ENCODE data around the gene SLC38A4. TPM values are rescaled to one million over a fixed set of nuclear protein-coding genes. Genes with fewer than 3 reads are reported as not detected.

The SLC38A4 gene
- total RNA-seq, 1 donor from 2014 or later = 2.5 TPM

DNA sequence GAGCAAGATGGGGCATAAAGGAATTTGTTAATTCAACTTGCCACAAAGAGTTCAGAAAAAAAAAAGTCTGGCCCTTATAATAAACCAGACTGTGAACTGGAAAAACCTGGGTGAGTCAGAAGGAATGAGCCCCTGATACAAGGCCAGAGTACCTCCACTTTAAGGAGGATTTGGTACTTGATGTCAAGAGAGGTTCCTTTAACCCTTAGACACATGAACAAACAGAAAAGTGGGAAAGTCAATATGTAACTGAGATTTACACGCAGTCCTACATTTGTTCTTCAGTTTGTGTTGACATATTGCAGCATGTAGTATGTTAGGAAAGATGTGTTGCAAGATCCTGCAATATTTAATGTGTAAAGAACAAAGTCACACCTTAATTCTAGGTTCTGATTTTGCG is 14.2 kb upstream of the SLC38A4 start:
- Histone ChIP-seq H3K4me2 (no peak overlapping the region), H2AFZ (replicated peaks) (no peak overlapping the region), H3K9ac (no peak overlapping the region), H4K20me1 (ENCODE audit: low read depth) (no peaks in the 10 kb centered on the region), H3K27me3 (no peaks in the 10 kb centered on the region), H3F3A (ENCODE audit: low read depth) (no peaks in the 10 kb centered on the region), H3K79me2 (ENCODE audit: low read depth) (no peaks in the 10 kb centered on the region), H3K4me1 (no peaks in the 10 kb centered on the region), H3K4me3 (no peak overlapping the region), H3K27ac (no peak overlapping the region), H3K36me3 (no peaks in the 10 kb centered on the region), H3K9me3 (ENCODE audit: low read depth) (no peaks in the 10 kb centered on the region)
- DNase-seq (ENCODE audit: low spot score) = no peak
- Mint-ChIP-seq H3K27me3 (ENCODE audit: insufficient read depth, low read depth) (no peaks in the 10 kb centered on the region), H3K9me3 (no peaks in the 10 kb centered on the region), H3K27ac (no peak overlapping the region), H3K4me1 (no peaks in the 10 kb centered on the region), H3K4me3 (no peak overlapping the region), H3K36me3 (no peaks in the 10 kb centered on the region)
- TF ChIP-seq EZH2 (IDR thresholded peaks at IDR 0.05) (no peak), EZH2phosphoT487 (IDR thresholded peaks at IDR 0.05) (no peak)
- TF ChIP-seq, protein P1, sequence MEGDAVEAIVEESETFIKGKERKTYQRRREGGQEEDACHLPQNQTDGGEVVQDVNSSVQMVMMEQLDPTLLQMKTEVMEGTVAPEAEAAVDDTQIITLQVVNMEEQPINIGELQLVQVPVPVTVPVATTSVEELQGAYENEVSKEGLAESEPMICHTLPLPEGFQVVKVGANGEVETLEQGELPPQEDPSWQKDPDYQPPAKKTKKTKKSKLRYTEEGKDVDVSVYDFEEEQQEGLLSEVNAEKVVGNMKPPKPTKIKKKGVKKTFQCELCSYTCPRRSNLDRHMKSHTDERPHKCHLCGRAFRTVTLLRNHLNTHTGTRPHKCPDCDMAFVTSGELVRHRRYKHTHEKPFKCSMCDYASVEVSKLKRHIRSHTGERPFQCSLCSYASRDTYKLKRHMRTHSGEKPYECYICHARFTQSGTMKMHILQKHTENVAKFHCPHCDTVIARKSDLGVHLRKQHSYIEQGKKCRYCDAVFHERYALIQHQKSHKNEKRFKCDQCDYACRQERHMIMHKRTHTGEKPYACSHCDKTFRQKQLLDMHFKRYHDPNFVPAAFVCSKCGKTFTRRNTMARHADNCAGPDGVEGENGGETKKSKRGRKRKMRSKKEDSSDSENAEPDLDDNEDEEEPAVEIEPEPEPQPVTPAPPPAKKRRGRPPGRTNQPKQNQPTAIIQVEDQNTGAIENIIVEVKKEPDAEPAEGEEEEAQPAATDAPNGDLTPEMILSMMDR (IDR thresholded peaks at IDR 0.05) = no peak

DNA sequence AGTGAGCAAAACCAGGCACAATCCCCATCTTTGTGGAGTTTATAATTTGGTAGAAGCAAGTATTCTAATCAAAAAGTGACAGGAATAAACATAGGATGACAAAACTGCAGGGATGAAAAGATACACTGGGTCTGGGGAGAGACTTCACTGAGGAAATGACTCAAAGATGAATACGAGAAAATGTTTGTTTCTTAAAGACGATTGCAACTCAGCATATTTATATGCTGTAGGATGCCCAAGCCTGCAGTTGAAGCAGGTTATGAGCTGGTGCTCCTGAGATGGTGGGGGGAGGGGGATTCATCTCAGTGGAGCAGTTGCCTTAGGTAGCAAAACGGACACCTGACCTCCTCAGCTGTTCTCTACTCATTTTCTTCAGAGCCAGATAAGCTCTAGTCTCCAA is 13.4 kb upstream of the SLC38A4 start:
- TF ChIP-seq, protein P1 (IDR thresholded peaks at IDR 0.05) = no peak
- TF ChIP-seq EZH2phosphoT487 (IDR thresholded peaks at IDR 0.05) (no peak), EZH2 (IDR thresholded peaks at IDR 0.05) (no peak)
- Histone ChIP-seq H3F3A (ENCODE audit: low read depth) (no peaks in the 10 kb centered on the region), H3K9me3 (ENCODE audit: low read depth) (no peaks in the 10 kb centered on the region), H3K4me1 (no peaks in the 10 kb centered on the region), H2AFZ (replicated peaks) (no peak overlapping the region), H4K20me1 (ENCODE audit: low read depth) (no peaks in the 10 kb centered on the region), H3K27me3 (no peaks in the 10 kb centered on the region), H3K79me2 (ENCODE audit: low read depth) (no peaks in the 10 kb centered on the region), H3K27ac (no peak overlapping the region), H3K9ac (no peak overlapping the region), H3K36me3 (no peaks in the 10 kb centered on the region), H3K4me2 (no peak overlapping the region), H3K4me3 (no peak overlapping the region)
- H3K4me3 Mint-ChIP-seq = no peak overlapping the region
- no peaks in the 10 kb centered on the region for H3K27me3 Mint-ChIP-seq (ENCODE audit: insufficient read depth, low read depth)
- H3K9me3 Mint-ChIP-seq = no peaks in the 10 kb centered on the region
- H3K27ac Mint-ChIP-seq = no peak overlapping the region
- no peaks in the 10 kb centered on the region for H3K4me1 Mint-ChIP-seq
- no peak for DNase-seq (ENCODE audit: low spot score)
- H3K36me3 Mint-ChIP-seq = no peaks in the 10 kb centered on the region

DNA sequence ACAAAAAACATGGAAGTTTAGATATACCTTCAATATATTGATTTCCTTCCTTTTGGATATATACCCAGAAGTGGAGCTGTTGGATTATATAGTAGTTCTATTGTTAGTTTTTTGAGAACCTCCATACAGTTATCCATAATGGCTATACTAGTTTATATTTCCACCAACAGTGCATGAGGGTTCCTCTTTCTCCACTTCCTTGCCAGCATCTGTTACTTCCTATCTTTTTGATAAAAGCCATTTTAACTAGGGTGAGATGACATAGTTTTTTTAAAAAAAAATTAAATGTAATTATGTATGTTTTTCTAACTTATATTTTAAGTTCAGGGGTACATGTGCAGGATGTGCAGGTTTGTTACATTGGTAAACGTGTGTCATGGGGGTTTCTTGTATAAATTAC is 10.0 kb upstream of the SLC38A4 start:
- Histone ChIP-seq H4K20me1 (ENCODE audit: low read depth) (no peaks in the 10 kb centered on the region), H3K9ac (no peak overlapping the region), H3K4me2 (no peak overlapping the region), H3K4me1 (peaks cover 1% of the 10 kb centered on the region), H2AFZ (replicated peaks) (no peak overlapping the region), H3K27me3 (peaks cover 30% of the 10 kb centered on the region), H3K79me2 (ENCODE audit: low read depth) (no peaks in the 10 kb centered on the region), H3K9me3 (ENCODE audit: low read depth) (no peaks in the 10 kb centered on the region), H3K27ac (no peak overlapping the region), H3F3A (ENCODE audit: low read depth) (no peaks in the 10 kb centered on the region), H3K4me3 (no peak overlapping the region), H3K36me3 (no peaks in the 10 kb centered on the region)
- H3K4me3 Mint-ChIP-seq = no peak overlapping the region
- peaks cover 12% of the 10 kb centered on the region for H3K4me1 Mint-ChIP-seq
- no peaks in the 10 kb centered on the region for H3K36me3 Mint-ChIP-seq
- peaks cover 18% of the 10 kb centered on the region for H3K27me3 Mint-ChIP-seq (ENCODE audit: insufficient read depth, low read depth)
- no peak for DNase-seq (ENCODE audit: low spot score)
- no peak overlapping the region for H3K27ac Mint-ChIP-seq
- peaks cover 2% of the 10 kb centered on the region for H3K9me3 Mint-ChIP-seq
- TF ChIP-seq EZH2phosphoT487 (IDR thresholded peaks at IDR 0.05) (no peak), EZH2 (IDR thresholded peaks at IDR 0.05) (no peak)
- TF ChIP-seq, protein P1 (IDR thresholded peaks at IDR 0.05) = no peak
